NCI-H2171 (cell line): ENCODE data around the gene CPEB3.
A peak's percentile ranks its signal among the peaks of the same experiment; 100 is the strongest.
"Not testable (repeated sequence)": the region's sequence is repeated elsewhere in the genome, so short reads cannot be mapped to it uniquely, and the experiment has no call there.

Experiments
- DNase-seq: peaks from one replicate; lab custom pipeline; 2025; lab: John Stamatoyannopoulos, UW

CPEB3 gene

DNA sequence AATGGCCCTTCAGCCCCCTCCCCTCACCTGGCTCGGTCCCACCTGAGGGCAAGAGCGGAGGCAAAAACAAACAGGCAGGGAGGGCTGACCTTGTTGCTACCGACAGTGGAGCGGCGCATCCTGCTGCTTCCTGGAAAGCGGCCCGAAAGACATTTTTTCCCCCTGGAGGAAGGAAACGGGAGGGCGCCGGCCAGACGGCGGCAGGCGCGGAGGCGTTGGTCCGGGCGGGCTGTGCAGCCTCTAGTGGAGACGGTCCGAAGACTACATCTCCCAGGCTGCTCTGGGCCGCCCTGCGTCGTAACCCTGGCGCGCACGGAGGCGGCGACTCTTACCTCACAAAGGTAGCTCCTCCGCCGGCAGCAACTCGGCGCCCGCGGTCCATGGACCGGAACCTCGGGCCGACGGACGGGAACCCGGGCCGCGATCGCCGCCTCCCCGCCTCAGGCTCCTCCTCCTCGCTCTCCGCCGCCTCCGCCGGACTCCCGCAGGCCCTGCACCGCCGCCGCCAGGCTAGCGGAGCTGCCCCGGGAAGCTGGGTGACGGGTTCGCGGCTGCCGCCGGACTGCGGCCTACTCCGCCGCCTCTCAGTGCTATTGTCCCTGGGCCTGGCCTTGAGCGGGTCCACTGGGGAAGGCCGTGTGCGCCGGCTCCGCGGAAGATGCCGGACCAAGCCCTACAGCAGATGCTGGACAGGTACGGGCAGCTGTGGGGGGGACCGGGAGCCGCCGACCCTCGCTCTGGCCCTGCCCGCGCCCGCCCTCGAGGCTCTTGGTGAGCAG, at the start of gene CPEB3, which contains the start of gene MARCHF5:
Gene CPEB3 (minus strand): TSS at position 242 of the 779 bp plus-strand sequence. CDS start 50,728 bp downstream, outside the sequence.
Gene MARCHF5 (plus strand): TSS at position 331 of the 779 bp plus-strand sequence. CDS start 328 bp downstream, at position 659.
- peak; percentile 79 for DNase-seq

DNA sequence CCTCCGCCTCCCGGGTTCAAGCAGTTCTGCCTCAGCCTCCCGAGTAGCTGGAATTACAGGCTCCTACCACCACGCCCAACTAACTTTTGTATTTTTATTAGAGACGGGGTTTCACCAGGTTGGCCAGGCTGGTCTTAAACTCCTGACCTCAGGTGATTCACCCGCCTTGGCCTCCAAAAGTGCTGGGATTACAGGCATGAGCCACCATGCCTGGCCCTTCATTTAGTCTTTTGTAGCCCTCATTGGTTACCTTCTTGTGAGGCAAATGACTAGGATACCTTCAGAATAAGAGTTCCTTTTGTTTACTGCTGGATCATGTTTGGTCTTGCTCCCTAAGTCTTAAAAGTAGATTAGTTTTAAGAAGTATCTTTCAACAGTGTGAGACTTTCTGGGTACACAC, 39.0 kb upstream of the CPEB3 start:
- DNase-seq: not testable (repeated sequence)

DNA sequence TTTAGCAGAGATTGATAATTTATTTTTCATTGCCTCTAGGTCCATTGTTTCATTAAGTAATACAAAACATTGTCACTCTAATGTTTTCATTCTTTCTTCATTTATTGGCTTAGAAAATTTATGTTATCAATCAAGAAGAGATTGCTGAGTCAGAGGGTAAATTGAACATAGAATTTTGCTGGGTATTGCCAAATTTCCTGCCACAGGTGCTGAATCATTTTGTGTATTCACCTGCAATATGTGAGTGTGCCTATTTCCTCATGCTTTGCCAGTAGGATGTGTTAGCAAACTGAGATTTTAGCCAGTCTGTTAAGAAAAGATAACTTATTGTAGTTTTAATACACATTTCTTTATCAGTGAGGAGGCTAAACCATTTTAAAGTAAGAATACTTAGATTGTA, 38.1 kb upstream of the CPEB3 start:
- DNase-seq: no peak

DNA sequence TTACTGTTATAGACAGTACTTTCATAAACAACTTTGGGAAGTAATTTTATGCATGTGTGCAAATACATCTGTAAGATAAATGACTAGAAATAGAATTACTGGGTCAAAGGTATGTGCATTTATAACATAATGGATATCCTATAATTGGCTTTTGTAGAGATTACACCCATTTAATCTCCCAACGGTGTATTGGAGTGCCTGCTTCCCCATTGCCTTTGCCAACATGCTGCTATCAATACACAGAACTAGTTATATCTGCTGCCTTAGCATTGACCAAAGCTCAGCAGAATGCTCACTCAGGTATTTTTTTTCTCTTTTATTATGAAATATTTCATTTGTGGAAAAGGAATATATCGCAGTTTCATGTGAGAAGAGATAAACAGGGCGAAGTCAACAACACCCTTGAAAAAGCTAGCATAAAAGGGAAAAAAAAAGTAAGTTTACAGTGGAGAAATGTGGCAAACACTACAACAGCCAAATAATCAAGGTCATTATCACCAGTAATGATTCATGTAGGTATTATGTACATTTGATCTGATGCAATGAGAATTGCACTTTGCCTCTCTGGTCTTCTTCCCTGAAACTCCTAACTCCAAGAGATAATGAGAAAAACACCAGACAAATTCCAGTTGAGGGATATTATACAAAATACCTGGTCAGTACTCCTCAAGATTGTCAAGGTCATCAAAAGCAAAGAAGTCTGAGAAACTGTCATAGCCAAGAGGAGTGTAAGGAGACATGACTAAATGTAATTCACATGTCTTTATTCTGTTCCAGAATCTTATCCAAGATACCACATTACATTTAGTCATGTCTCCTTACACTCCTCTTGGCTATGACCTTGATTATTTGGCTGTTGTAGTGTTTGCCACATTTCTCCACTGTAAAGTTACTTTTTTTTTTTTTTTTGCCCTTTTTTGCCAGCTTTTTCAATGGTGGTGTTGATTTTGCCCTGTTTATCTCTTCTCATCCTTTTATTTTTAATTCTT, 36.9 kb upstream of the CPEB3 start:
- DNase-seq: no peak

DNA sequence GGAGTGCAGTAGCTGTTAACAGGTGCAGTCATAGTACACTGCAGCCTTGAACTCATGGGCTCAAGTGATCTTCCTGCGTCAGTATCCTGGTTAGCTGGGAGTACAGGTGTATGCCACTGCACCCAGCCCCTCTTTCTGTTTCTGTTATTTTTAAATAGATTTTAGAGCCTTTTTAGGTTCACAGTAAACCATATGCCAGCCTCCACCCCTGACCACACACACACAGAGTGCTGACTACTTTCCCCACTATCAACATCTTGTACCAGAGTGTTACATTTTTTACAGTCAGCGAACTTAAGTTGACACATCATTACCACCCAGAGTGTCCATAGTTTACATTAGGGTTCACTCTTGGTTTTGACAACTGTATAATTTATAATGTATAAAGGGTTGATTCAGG, 32.2 kb upstream of the CPEB3 start:
- DNase-seq: no peak

DNA sequence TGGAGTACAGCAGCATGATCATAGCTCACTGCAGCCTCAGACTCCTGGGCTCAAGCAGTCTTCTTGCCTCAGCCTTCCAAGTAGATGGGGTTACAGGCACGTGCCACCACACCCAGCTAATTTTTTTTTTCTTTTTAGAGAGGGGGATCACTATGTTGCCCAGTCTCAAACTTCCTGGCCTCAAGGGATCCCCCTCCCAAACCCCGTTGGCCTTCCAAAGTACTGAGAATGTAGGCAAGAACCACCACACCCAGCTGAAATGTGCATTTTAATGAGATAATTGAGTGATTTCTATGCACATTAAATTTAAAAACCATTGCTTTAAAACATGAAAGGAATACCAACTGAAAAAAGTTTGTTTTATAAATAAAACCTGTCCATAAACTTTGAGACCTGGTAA, 25.7 kb upstream of the CPEB3 start:
- DNase-seq: no peak

DNA sequence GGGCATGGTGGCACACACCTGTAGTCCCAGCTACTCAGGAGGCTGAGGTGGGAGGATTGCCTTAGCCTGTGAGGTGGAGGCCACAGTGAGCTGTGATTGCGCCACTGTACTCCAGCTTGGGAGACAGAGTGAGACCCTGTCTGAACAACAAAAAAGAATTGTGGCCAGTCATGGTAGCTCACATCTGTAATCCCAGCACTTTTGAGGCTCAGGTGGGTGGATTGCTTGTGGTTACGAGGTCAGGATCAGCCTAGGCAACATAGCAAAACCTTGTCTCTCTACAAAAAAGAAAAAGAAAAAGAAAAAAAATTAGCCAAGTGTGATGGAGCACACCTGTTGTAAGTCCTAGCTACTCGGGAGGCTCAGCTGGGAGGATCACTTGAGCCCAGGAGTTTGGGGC, 22.9 kb upstream of the CPEB3 start:
- DNase-seq: no peak

DNA sequence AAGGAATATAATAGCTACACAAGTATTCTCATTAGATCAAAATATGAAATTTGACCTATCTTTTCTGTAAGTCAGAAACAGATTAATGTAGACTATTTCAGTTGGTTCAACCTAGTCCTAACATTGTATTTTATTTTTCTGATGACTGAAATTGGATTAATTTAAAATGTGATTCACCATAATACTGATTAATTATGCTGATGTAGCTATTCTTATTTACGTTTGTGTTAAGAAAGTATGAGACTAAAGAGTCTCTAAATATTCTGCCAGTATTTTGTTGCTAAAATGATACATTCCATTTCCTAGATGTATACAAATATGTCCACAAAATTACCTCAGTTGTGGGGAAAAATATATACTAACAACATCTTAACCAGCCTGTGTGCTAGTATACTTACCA, 18.4 kb upstream of the CPEB3 start:
- no peak for DNase-seq

DNA sequence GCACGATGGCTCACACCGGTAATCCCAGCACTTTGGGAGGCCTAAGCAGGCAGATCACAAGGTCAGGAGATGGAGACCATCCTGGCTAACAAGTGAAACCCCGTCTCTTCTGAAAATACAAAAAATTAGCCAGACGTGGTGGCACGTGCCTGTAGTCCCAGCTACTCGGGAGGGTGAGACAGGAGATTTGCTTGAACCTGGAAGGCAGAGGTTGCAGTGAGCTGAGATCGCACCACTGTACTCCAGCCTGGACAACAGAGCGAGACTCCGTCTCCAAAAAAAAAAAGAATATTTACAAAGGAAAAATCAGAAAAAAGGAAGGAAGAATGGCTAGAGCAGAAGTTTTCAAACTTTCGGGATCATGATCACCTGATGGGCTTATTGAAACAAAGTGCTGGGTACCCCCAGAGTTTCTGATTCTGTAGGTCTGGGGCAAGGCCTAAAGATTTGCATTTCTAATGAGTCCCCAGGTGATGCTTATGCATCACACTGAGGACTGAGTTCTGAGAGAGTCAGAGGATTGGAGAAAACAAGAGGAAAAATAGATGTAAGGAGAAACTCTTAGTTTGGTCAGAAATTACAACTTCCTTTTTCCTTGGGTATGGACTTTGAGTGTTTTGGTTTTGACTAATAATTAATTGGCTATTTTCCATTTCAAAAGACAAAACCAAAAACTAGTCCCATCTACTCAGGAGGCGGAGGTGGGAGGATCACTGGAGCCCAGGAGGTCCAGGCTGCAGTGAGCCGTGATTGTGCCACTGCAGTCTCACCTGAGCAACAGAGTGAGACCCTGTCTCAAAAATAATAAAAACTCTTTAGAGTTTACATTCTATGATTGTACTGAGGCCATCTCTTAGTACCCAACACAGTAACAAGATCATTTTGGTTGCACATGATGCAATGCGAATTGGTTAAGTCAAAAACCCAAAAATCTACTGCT, 14.5 kb upstream of the CPEB3 start:
- DNase-seq: no peak

DNA sequence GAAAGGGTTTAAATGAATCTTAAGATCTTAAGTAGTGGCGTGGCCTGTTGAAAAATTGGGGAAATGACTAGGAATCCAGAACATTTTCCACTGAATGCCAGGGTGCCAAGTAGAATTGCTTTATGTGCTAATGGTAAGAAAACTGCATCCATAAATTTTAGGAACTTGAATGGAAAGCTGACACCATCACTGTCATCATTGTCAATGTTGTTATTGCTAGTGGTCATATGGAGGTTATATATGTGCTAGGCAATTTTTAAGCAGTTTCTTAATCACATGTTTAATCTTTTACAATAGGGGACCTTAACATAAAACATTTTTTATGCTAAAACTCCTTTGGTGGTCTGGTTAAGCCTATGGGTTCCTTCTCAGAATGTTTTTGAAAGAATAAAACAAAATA, 13.2 kb upstream of the CPEB3 start:
- no peak for DNase-seq

DNA sequence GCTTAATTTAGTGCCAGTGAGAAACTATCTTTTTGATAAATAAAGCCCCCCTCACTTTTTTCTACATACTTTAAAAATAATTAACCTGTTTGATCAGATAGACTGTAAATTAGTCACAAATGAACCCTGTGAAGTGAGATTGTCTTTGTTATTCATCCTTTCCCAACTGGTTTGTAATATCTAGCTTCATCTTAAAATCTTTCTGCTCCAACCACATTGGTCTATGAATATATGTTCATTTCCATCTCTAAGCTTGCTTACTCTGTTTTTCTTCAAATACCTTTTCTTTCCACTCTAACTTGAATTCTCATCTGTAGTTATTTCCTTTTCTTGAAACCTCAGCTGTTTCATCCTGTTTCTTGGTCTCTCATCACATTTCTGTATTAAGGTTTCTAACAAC, 12.2 kb upstream of the CPEB3 start:
- DNase-seq: no peak

DNA sequence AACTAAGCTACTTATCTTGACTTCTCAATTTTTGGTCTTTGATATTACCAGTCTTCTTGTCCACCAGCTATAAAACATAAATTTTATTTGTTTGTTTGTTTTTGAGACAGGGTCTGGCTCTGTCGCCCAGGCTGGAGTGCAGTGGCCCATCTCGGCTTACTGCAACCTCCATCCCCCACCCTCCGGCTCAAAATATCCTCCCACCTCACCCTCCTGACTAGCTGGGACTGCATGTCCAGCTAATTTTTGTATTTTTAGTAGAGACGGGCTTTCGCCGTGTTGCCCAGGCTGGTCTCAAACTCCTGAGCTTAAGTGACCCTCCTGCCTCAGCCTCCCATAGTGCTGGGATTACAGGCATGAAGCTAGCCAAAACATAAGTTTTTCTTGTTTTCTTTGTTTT, 7.6 kb upstream of the CPEB3 start:
- no peak for DNase-seq

DNA sequence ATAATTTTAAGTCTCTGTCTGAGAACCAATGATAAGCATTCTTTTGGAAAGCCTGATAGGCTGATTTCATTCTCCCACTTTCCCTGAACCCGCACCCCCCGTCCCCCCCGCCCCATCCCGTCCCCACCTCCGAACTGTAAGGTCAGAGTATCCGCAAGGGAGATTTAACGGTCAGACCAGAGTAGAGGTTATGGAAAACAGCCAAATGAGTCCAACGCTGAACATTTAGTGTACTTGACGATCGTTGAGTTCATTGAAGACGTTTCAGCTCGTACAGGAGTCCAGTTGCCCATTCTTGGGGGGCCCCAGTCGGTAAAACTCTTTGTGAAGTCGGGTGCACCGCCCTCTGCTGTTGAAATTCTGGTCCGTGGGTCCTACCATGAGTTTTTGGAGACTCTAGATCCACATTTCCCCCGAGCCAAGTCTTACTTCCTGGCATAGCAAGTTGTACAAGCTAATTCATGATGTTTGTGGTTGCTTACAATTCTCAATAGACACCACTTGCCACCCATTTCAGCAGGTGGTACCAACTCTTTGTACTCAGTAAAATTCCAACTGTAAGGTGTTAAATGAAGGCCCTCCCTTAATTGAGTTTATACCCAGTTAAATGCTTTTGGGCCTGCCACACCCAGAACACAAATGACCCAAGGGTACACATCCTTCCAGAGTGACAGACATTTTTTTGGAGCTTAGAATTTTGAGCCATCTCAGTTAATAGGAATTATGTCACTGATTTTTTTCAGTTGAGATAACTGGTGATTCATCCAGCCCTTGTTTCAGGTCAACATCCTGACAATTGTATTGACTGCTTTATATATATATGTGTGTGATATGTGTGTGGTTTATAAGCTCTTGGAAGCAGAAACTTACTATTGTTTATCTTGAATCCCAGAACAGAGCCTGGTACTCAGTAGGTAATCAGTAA, 1.3 kb upstream of the CPEB3 start:
- DNase-seq: no peak

DNA sequence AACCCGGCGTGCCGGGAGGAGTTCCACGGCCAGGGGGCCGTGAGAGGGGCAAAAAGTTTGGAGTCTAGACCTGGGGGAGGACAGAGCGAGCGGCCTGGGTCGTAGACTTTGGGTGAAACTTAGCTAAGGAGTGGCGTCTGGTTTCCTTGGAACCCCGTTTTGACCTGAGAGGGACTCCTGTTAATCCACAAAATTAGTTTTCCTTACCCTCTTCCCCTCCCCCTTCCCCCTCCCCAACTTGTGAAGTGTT, 663 bp upstream of the CPEB3 start:
- no peak for DNase-seq

DNA sequence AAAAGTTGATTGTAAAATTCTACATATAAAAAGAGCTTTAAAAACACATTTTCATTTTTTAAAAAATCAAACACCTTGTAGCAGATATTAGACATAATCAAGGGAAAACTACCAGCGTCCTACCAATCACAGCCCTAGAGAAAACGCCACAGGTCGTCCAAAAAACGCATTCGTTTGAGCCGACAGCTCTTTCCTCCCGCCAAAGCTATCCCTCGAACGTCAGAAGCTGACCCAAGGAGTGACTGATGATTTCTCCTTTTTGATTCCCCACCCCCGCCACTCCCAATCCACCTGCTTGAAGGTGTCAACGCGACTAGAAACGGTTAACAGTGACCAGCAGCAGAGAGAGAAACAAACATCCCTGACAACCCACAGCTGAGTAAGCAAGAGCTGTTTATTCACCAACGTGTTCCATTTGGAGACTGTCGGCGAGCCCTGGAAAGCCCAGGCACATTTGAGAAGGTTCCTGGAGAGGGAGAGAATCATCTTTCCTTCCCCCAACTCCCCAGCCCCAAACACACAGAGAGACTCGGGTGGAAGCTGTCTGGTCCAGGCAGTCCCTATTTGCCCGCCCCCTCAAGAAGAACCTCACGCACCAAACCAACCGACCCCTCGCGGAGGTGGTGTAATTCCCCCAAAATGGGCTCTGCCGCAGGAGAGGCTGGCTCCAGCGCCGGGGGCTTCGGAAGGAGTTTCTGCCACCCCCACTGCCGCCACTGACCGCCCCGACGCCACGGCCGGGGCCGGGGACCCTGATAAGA, 622 bp downstream of the CPEB3 start:
- DNase-seq: no peak

DNA sequence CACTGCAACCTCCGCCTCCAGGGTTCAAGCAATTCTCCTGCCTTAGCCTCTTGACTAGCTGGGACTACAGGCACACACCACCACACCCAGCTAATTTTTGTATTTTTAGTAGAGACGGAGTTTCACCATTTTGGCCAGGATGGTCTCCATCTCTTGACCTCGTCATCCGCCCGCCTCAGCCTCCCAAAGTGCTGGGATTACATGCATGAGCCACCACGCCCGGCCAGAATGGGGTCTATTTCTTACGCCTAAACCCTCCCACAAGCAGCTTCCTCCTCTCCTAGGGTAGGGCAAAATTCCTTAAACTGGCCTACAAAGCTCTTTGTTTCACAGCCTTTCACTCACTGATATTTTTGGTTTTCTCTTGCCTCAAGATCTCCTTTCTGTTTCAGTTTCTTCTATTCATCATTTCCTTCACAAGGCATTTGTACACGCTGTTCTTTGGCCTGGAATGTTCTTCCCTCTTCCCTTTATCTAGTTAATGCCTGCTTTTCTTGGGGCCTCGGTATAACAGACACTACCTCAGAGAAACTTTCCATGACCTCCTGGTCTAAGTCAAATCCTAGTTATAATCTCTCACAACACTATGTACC, 6.7 kb downstream of the CPEB3 start:
- no peak for DNase-seq

DNA sequence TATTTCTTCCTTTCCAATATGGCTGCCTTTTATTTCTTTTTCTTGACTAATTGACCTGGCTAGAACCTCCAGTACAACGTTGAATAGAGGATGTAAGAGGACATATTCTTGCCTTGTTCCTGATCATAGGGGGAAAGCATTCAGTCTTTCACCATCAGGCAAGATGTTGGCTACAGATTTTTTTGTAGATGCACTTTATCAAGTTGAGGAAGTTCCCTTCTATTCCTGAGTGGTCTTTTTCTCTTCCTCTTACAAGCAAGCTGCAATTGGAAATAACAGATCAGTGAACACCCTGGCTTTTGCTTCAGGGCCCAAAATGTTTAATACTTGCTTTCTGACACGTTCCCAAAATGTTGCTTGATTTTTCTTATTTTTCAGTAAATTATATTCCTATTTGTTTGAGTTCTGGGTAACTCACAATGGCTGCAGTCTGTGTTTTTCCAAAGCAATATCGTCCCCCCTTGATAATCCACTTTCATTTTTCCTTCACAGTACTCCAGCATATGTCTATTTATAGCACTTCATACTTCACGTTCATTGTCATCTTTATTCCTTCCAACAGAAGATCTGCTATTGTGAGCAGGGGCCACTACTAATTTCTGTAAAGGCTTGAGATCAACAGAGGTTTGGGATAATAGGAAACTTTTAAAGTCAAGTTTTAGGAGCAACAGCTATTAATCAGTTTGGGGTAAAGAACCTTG, 11.7 kb downstream of the CPEB3 start:
- DNase-seq: no peak

DNA sequence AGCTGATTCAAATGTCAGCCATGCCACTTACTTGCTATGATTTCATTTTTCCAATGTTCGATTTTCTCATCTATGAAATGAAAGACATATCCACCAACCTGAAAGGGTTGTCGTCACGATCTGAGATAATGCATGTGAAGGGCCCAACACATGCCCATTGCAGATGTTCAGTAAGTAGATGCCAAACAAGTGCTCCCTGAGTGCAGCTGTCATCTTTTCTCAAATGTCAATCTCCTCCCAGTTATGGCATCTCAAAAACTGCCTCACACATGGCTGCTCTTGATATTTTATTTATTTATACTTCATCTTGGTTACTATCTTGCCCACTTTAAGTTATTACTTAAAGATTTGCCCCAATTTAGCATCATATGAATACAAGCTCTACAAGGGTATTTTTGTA, 16.8 kb downstream of the CPEB3 start:
- DNase-seq: no peak

DNA sequence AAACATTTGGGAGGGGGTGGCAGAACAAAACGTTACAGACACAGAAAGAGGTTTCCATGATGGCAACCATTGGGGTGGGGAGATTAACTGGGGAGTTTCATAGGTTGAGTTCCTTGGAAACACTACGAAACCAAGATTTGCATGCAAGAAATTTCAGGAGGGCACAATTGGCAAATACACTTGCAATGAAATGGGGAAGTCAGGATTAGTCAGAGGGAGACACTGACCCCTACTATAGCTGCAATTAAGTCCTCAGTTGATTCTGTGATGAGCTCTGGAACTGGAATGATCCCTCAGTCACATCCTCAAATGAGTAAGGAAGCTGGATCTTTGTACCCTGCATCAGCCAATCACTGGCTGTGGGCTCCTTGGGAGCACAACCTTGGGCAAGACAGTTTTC, 22.1 kb downstream of the CPEB3 start:
- DNase-seq: no peak
